OCI-LY1 (cell line): ENCODE measurements around the gene ARAP3.

Experiments used
- H2AFZ ChIP-seq: fragments of 200-600 bp; sonication (generic), shearing (Covaris generic); 2 replicates; pipeline ENCODE4 v1.6.0; 2014; ENCODE audit warnings: antibody characterized with exemption, mild to moderate bottlenecking, low read length
- H3F3A ChIP-seq: fragments of 200-600 bp; sonication (generic), shearing (Covaris generic); 2 replicates; pipeline ENCODE4 v1.6.0; 2014; ENCODE audit warnings: mild to moderate bottlenecking, antibody characterized with exemption, low read length, moderate library complexity; ENCODE audit not compliant: insufficient read depth
- H3K27ac ChIP-seq: fragments of 200-600 bp; sonication (generic); 2 replicates; pipeline ENCODE4 v1.5.1; 2014; ENCODE audit warnings: low read length, mixed run types, mild to moderate bottlenecking, low read depth; ENCODE audit not compliant: poor library complexity, severe bottlenecking
- H3K27me3 ChIP-seq: fragments of 200-600 bp; sonication (generic); 2 replicates; pipeline ENCODE4 v1.6.0; 2014; ENCODE audit warnings: antibody characterized with exemption, mild to moderate bottlenecking, low read length, moderate library complexity; ENCODE audit not compliant: insufficient read depth
- H3K36me3 ChIP-seq: fragments of 200-600 bp; sonication (generic); 2 replicates; pipeline ENCODE4 v1.6.1; 2014; ENCODE audit warnings: mild to moderate bottlenecking, antibody characterized with exemption, low read length, moderate library complexity, mixed read lengths; ENCODE audit not compliant: insufficient read depth
- H3K4me1 ChIP-seq: fragments of 200-600 bp; sonication (generic); 2 replicates; pipeline ENCODE4 v1.5.1; 2014; ENCODE audit warnings: mild to moderate bottlenecking, low read length, moderate library complexity; ENCODE audit not compliant: insufficient read depth, severe bottlenecking
- H3K4me2 ChIP-seq: fragments of 200-600 bp; sonication (generic), shearing (Covaris generic); 2 replicates; pipeline ENCODE4 v1.6.1; 2014; ENCODE audit warnings: low read length
- H3K4me3 ChIP-seq: fragments of 200-600 bp; sonication (generic); 2 replicates; pipeline ENCODE4 v1.5.1; 2014; ENCODE audit warnings: low read length, low read depth, mild to moderate bottlenecking, mixed read lengths; ENCODE audit not compliant: poor library complexity, severe bottlenecking
- H3K79me2 ChIP-seq: fragments of 200-600 bp; shearing (Covaris generic); 2 replicates; pipeline ENCODE4 v1.6.1; 2016; ENCODE audit warnings: mixed run types, low read length, mixed read lengths; ENCODE audit not compliant: insufficient read depth
- H3K9ac ChIP-seq: fragments of 200-600 bp; sonication (generic), shearing (Covaris generic); 2 replicates; pipeline ENCODE4 v1.6.1; 2014; ENCODE audit warnings: mild to moderate bottlenecking, low read length, mixed read lengths
- H3K9me2 ChIP-seq: fragments of 200-600 bp; sonication (generic), shearing (Covaris generic); 2 replicates; pipeline ENCODE4 v1.6.1; 2014; ENCODE audit warnings: low read depth, mild to moderate bottlenecking, low read length, mixed read lengths
- H3K9me3 ChIP-seq: fragments of 200-600 bp; shearing (Covaris generic); 2 replicates; pipeline ENCODE4 v1.6.1; 2014; ENCODE audit warnings: low read length, mixed read lengths
- H4K20me1 ChIP-seq: fragments of 200-600 bp; sonication (generic), shearing (Covaris generic); 2 replicates; pipeline ENCODE4 v1.6.0; 2016; ENCODE audit warnings: mild to moderate bottlenecking, low read length; ENCODE audit not compliant: insufficient read depth
- EZH2 ChIP-seq: fragments of 200-600 bp; sonication (generic), shearing (Covaris generic); IDR thresholded peaks from 2 replicates; pipeline ENCODE4 v1.8.0; 2017; ENCODE audit warnings: borderline replicate concordance, mixed run types, mild to moderate bottlenecking, antibody characterized with exemption, low read length, moderate library complexity, mixed read lengths
- TF ChIP-seq, protein P1 (sequence below): fragments of 200-600 bp; sonication (generic), shearing (Covaris generic); IDR thresholded peaks from 2 replicates; pipeline ENCODE4 v1.5.1; 2017; ENCODE audit warnings: mild to moderate bottlenecking, antibody characterized with exemption, low read length, moderate library complexity, mixed read lengths

The ARAP3 gene

DNA sequence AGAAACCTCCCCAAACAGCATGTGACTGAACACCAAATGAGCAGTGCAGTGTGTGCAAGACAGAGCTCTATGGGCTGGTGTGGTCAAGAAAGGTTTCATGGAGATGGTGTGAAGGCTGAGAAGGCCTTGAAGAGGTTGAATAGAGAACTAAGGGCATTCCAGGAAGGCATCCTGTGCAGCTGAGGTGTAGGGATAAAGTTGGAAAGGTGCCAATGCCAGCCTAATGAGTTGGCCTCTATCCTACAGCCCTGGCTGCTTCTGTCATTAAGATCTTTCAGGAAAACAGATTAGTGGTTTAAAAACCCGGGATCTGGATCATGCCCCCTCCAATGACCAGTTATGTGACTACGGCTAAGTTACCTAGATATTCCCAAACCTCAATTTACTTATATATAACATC, 49.4 kb downstream of the ARAP3 start:
- H3K36me3 ChIP-seq, result peaks cover 49% of the 10 kb centered on the region
- no peak overlapping the region for H3K4me3 ChIP-seq
- H3K4me1 ChIP-seq, result peaks cover 20% of the 10 kb centered on the region
- no peaks in the 10 kb centered on the region for H3K9me3 ChIP-seq
- H3K79me2 ChIP-seq, result peaks cover 32% of the 10 kb centered on the region
- H3K27me3 ChIP-seq, result no peaks in the 10 kb centered on the region
- H2AFZ ChIP-seq, result no peak overlapping the region
- no peak overlapping the region for H3K4me2 ChIP-seq
- no peaks in the 10 kb centered on the region for H4K20me1 ChIP-seq
- H3K27ac ChIP-seq, result no peak overlapping the region
- H3K9ac ChIP-seq, result no peak overlapping the region
- TF ChIP-seq EZH2, result no peak
- TF ChIP-seq, protein P1, sequence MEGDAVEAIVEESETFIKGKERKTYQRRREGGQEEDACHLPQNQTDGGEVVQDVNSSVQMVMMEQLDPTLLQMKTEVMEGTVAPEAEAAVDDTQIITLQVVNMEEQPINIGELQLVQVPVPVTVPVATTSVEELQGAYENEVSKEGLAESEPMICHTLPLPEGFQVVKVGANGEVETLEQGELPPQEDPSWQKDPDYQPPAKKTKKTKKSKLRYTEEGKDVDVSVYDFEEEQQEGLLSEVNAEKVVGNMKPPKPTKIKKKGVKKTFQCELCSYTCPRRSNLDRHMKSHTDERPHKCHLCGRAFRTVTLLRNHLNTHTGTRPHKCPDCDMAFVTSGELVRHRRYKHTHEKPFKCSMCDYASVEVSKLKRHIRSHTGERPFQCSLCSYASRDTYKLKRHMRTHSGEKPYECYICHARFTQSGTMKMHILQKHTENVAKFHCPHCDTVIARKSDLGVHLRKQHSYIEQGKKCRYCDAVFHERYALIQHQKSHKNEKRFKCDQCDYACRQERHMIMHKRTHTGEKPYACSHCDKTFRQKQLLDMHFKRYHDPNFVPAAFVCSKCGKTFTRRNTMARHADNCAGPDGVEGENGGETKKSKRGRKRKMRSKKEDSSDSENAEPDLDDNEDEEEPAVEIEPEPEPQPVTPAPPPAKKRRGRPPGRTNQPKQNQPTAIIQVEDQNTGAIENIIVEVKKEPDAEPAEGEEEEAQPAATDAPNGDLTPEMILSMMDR, result no peak
- no peaks in the 10 kb centered on the region for H3F3A ChIP-seq
- no peaks in the 10 kb centered on the region for H3K9me2 ChIP-seq

DNA sequence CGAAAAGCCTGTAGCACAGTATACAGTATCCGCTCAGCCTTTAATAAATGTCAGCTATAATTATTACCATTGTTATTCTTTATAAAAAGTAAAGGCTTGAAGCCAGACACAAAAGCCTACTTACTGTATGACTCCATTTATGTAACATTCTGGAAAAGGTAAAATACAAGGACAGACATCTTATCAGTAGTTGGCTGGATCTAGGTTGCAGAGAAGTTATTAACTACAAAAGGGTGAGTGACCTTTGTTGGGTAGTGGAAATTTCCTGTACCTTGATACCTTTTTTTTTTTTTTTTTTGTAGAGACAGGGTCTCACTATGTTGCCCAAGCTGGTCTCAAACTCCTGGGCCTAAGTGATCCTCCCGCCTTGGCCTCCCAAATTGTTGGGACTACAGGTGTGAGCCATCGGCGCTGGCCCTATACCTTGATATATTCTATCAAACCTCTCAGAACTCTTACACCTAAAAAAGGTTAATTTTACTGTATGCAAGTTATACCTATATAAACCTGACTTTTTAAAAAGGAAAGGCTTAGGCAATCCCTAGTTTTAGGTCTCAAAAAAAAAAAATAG, 51.4 kb downstream of the ARAP3 start:
- Histone ChIP-seq H3F3A (no peaks in the 10 kb centered on the region), H3K4me1 (peaks cover 16% of the 10 kb centered on the region), H2AFZ (no peak overlapping the region), H3K27ac (no peak overlapping the region), H3K27me3 (no peaks in the 10 kb centered on the region), H3K9ac (no peak overlapping the region), H3K79me2 (peaks cover 23% of the 10 kb centered on the region), H3K4me3 (no peak overlapping the region), H3K9me2 (no peaks in the 10 kb centered on the region), H3K36me3 (peaks cover 66% of the 10 kb centered on the region), H4K20me1 (no peaks in the 10 kb centered on the region), H3K9me3 (no peaks in the 10 kb centered on the region), H3K4me2 (no peak overlapping the region)
- TF ChIP-seq, protein P1, result no peak
- no peak for TF ChIP-seq EZH2

DNA sequence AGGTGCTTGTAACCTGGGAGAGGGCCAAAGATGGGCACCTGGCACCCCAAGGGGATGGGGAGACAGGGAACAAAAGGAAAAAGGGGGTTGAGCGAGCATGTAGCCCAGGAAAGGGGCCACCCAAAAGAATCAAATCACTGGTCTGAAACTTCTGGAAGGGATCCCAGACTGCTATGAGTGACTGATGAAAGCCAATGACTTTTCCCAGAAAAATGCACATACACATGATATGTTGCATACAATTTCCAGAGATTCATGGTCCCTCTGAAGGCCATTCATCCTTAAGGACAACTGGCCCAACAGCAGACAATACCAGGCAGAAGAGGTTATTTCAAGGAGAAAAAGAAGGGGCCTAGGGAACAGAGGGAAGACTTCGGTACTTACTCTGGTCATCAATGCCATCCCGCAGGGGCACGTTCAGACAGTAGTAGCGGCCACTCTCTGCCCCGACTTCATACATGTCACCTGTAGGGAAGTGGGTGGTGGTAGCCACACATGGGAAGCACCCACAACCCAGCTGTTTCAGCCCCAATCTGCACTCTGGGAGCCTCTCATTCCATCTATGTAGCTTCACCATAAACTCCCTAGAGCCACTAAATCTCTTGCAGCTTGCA, 53.7 kb downstream of the ARAP3 start:
- no peaks in the 10 kb centered on the region for H3K9me2 ChIP-seq
- no peaks in the 10 kb centered on the region for H4K20me1 ChIP-seq
- H3K4me3 ChIP-seq, result no peak overlapping the region
- TF ChIP-seq, protein P1, result no peak
- TF ChIP-seq EZH2, result no peak
- no peak overlapping the region for H3K4me2 ChIP-seq
- no peaks in the 10 kb centered on the region for H3K9me3 ChIP-seq
- H2AFZ ChIP-seq, result no peak overlapping the region
- no peaks in the 10 kb centered on the region for H3K27me3 ChIP-seq
- H3K9ac ChIP-seq, result no peak overlapping the region
- no peak overlapping the region for H3K27ac ChIP-seq
- no peaks in the 10 kb centered on the region for H3F3A ChIP-seq
- H3K4me1 ChIP-seq, result no peaks in the 10 kb centered on the region
- H3K79me2 ChIP-seq, result 0 out of 2 replicates have a peak, but pooled peaks cover 5% of the 10 kb centered on the region
- H3K36me3 ChIP-seq, result peaks cover 87% of the 10 kb centered on the region
